GM19468 (cell line): Measurements from ENCODE around the gene MAPK10.

Experiments used
- ATAC-seq: cut with Tn5 transposase; IDR thresholded peaks from one replicate; pipeline ENCODE4 v1.9.1; 2021; ENCODE audit warnings: mild to moderate bottlenecking, moderate library complexity, moderate number of reproducible peaks; ENCODE audit not compliant: unreplicated experiment; ENCODE audit errors: extremely low read depth

MAPK10 gene

GRCh38 chr4:85953651-85954018 is 406.2 kb downstream of the MAPK10 start:
- ATAC-seq, result no peak

GRCh38 chr4:85952972-85953650 is 406.7 kb downstream of the MAPK10 start:
- ATAC-seq, result no peak

- no peak for ATAC-seq
Observed at GRCh38 chr4:85952528-85952927, 407.3 kb downstream of the MAPK10 start.

- ATAC-seq, result no peak
Observed at GRCh38 chr4:85951099-85951498, 408.8 kb downstream of the MAPK10 start.

GRCh38 chr4:85946821-85947220 is 413.0 kb downstream of the MAPK10 start:
- ATAC-seq, result no peak

GRCh38 chr4:85942107-85942506 is 417.7 kb downstream of the MAPK10 start:
- ATAC-seq, result no peak

- no peak for ATAC-seq
Observed at GRCh38 chr4:85940151-85940550, 419.7 kb downstream of the MAPK10 start.
